Naive B cell (primary cell): ENCODE measurements around the gene AGO1. TPM values are rescaled to one million over a fixed set of nuclear protein-coding genes. Genes with fewer than 3 reads are reported as not detected.
"Not testable (repeated sequence)": the region's sequence is repeated elsewhere in the genome, so short reads cannot be mapped to it uniquely, and the experiment has no call there.

Experiments used
- ATAC-seq, 2 donors: fragments of 150-1000 bp; cut with Tn5 transposase; 2 replicates each; pipeline ENCODE4 v1.10.0; 2021; ENCODE audit warnings: low read depth in 2 of 2, mild to moderate bottlenecking in 2 of 2, moderate library complexity in 2 of 2
- DNase-seq: peaks from one replicate; pipeline ENCODE4 v3.0.0; 2022
- H3K27ac Mint-ChIP-seq, 6 donors: one replicate each; pipeline ENCODE4 v1.8.0; 2020 to 2022; ENCODE audit warnings: mild to moderate bottlenecking in 6 of 6, mixed read lengths in 6 of 6, moderate library complexity in 5 of 6, inconsistent platforms in 2 of 6
- H3K27me3 Mint-ChIP-seq, 3 donors: one replicate each; pipeline ENCODE4 v1.8.0; 2021 to 2022; ENCODE audit warnings: mixed read lengths in 3 of 3, mild to moderate bottlenecking in 1 of 3
- H3K36me3 Mint-ChIP-seq, 2 donors: one replicate each; pipeline ENCODE4 v1.8.0; 2020 to 2022; ENCODE audit warnings: mixed read lengths in 2 of 2, inconsistent platforms in 1 of 2, mild to moderate bottlenecking in 1 of 2
- H3K4me1 Mint-ChIP-seq, 3 donors: one replicate each; pipeline ENCODE4 v1.8.0; 2020 to 2022; ENCODE audit warnings: mixed read lengths in 3 of 3, inconsistent platforms in 1 of 3, mild to moderate bottlenecking in 1 of 3, moderate library complexity in 1 of 3
- H3K4me3 Mint-ChIP-seq, 8 donors: one replicate each; pipeline ENCODE4 v1.8.0; 2020 to 2022; ENCODE audit warnings: mild to moderate bottlenecking in 8 of 8, mixed read lengths in 8 of 8, moderate library complexity in 8 of 8, inconsistent platforms in 2 of 8
- H3K9me3 Mint-ChIP-seq, 7 donors: one replicate each; pipeline ENCODE4 v1.8.0; 2020 to 2022; ENCODE audit warnings: mixed read lengths in 7 of 7, mild to moderate bottlenecking in 5 of 7, inconsistent platforms in 2 of 7, moderate library complexity in 1 of 7
- polyA plus RNA-seq, 6 donors: library from polyadenylated mRNA; unstranded; fragments of 300-500 nt; fragmentation: Illumina TruSeq; gene quantifications; one replicate each; pipeline ENCODE4 v1.2.3, GENCODE V29; 2021; ENCODE audit warnings: low read depth in 6 of 6

Gene AGO1
- polyA plus RNA-seq, 6 donors from 2014 or later = 3.1 to 12.6 (median 11.8) TPM

GRCh38 chr1:35854989-35855700, 27.9 kb upstream of the AGO1 start:
- H3K4me3 Mint-ChIP-seq = no peak overlapping the region
- no peaks in the 10 kb centered on the region for H3K27me3 Mint-ChIP-seq
- no peak for ATAC-seq
- peaks cover 18 to 21% of the 10 kb centered on the region in 2 donors for H3K36me3 Mint-ChIP-seq
- no peaks in the 10 kb centered on the region for H3K9me3 Mint-ChIP-seq
- no peak for DNase-seq
- H3K27ac Mint-ChIP-seq = peak overlapping the region in 2 of 6 donors; percentile 6 to 65
- H3K4me1 Mint-ChIP-seq = no peaks in the 10 kb centered on the region

- Mint-ChIP-seq H3K27ac (peak overlapping the region in 1 of 6 donors; percentile 3), H3K4me1 (no peaks in the 10 kb centered on the region), H3K9me3 (no peaks in the 10 kb centered on the region), H3K27me3 (no peaks in the 10 kb centered on the region), H3K36me3 (peaks cover 9 to 21% of the 10 kb centered on the region in 2 donors), H3K4me3 (no peak overlapping the region)
- DNase-seq = no peak
- no peak for ATAC-seq
Observed at GRCh38 chr1:35856964-35857363, 26.0 kb upstream of the AGO1 start.

- no peak overlapping the region for H3K4me3 Mint-ChIP-seq
- DNase-seq (no peak), ATAC-seq (no peak)
- H3K9me3 Mint-ChIP-seq = no peaks in the 10 kb centered on the region
- no peaks in the 10 kb centered on the region for H3K27me3 Mint-ChIP-seq
- H3K4me1 Mint-ChIP-seq = no peaks in the 10 kb centered on the region
- no peak overlapping the region for H3K27ac Mint-ChIP-seq
- H3K36me3 Mint-ChIP-seq = peaks cover 6 to 21% of the 10 kb centered on the region in 2 donors
Observed at GRCh38 chr1:35857830-35858229, 25.2 kb upstream of the AGO1 start.

- H3K36me3 Mint-ChIP-seq = no peaks in the 10 kb centered on the region
- H3K4me3 Mint-ChIP-seq = peak overlapping the region in 1 of 8 donors; percentile 57
- no peak for DNase-seq
- peak overlapping the region in 2 of 6 donors; percentile 44 to 62 for H3K27ac Mint-ChIP-seq
- peaks cover 0 to 5% (median 0%) of the 10 kb centered on the region in 3 donors for H3K4me1 Mint-ChIP-seq
- H3K9me3 Mint-ChIP-seq = no peaks in the 10 kb centered on the region
- no peak for ATAC-seq
- no peaks in the 10 kb centered on the region for H3K27me3 Mint-ChIP-seq
Observed at GRCh38 chr1:35860696-35861095, 22.3 kb upstream of the AGO1 start.

- H3K4me1 Mint-ChIP-seq = peaks cover 0 to 5% (median 0%) of the 10 kb centered on the region in 3 donors
- H3K9me3 Mint-ChIP-seq = no peaks in the 10 kb centered on the region
- no peaks in the 10 kb centered on the region for H3K36me3 Mint-ChIP-seq
Observed at GRCh38 chr1:35863136-35863535, 19.9 kb upstream of the AGO1 start.

GRCh38 chr1:35863881-35864625, 19.0 kb upstream of the AGO1 start:
- Mint-ChIP-seq H3K27me3 (no peaks in the 10 kb centered on the region), H3K4me3 (no peak overlapping the region), H3K36me3 (no peaks in the 10 kb centered on the region), H3K27ac (peak overlapping the region in 1 of 6 donors; percentile 57), H3K9me3 (no peaks in the 10 kb centered on the region), H3K4me1 (peaks cover 0 to 5% (median 0%) of the 10 kb centered on the region in 3 donors)
- no peak for ATAC-seq
- no peak for DNase-seq

More at GRCh38 chr1:35863136-35863535, 19.9 kb upstream of the AGO1 start:
- no peak overlapping the region for H3K4me3 Mint-ChIP-seq
- H3K27ac Mint-ChIP-seq = peak overlapping the region in 1 of 6 donors; percentile 49
- DNase-seq = no peak
- H3K27me3 Mint-ChIP-seq = no peaks in the 10 kb centered on the region
- no peak for ATAC-seq

- H3K27ac Mint-ChIP-seq = no peak overlapping the region
- H3K4me1 Mint-ChIP-seq = peaks cover 0 to 5% (median 0%) of the 10 kb centered on the region in 3 donors
- no peaks in the 10 kb centered on the region for H3K9me3 Mint-ChIP-seq
- DNase-seq (no peak), ATAC-seq (no peak)
- H3K27me3 Mint-ChIP-seq = no peaks in the 10 kb centered on the region
- no peaks in the 10 kb centered on the region for H3K36me3 Mint-ChIP-seq
- H3K4me3 Mint-ChIP-seq = peak overlapping the region in 1 of 8 donors; percentile 36
Observed at GRCh38 chr1:35864813-35865212, 18.2 kb upstream of the AGO1 start.

- Mint-ChIP-seq H3K4me1 (peaks cover 0 to 5% (median 0%) of the 10 kb centered on the region in 3 donors), H3K27me3 (no peaks in the 10 kb centered on the region), H3K9me3 (no peaks in the 10 kb centered on the region), H3K27ac (peak overlapping the region in 1 of 6 donors; percentile 44), H3K36me3 (no peaks in the 10 kb centered on the region), H3K4me3 (no peak overlapping the region)
- DNase-seq (no peak), ATAC-seq (no peak)
Observed at GRCh38 chr1:35866991-35867390, 16.0 kb upstream of the AGO1 start.

- H3K36me3 Mint-ChIP-seq, ATAC-seq, H3K27ac Mint-ChIP-seq, H3K9me3 Mint-ChIP-seq, H3K4me1 Mint-ChIP-seq, H3K27me3 Mint-ChIP-seq, H3K4me3 Mint-ChIP-seq, DNase-seq: not testable (repeated sequence)
Observed at GRCh38 chr1:35869245-35869950, 13.6 kb upstream of the AGO1 start.

GRCh38 chr1:35870651-35871309, 12.2 kb upstream of the AGO1 start:
- no peak for ATAC-seq
- Mint-ChIP-seq H3K4me1 (no peaks in the 10 kb centered on the region), H3K27ac (no peak overlapping the region), H3K9me3 (no peaks in the 10 kb centered on the region), H3K36me3 (no peaks in the 10 kb centered on the region), H3K27me3 (no peaks in the 10 kb centered on the region), H3K4me3 (no peak overlapping the region)
- no peak for DNase-seq

- Mint-ChIP-seq H3K9me3 (no peaks in the 10 kb centered on the region), H3K27ac (no peak overlapping the region), H3K27me3 (no peaks in the 10 kb centered on the region), H3K36me3 (no peaks in the 10 kb centered on the region), H3K4me1 (no peaks in the 10 kb centered on the region), H3K4me3 (no peak overlapping the region)
- ATAC-seq (no peak), DNase-seq (no peak)
Observed at GRCh38 chr1:35873243-35873750, 9.7 kb upstream of the AGO1 start.

GRCh38 chr1:35874115-35874514, 8.9 kb upstream of the AGO1 start:
- not testable (repeated sequence) for H3K36me3 Mint-ChIP-seq, H3K4me3 Mint-ChIP-seq, DNase-seq, H3K27ac Mint-ChIP-seq, H3K4me1 Mint-ChIP-seq, ATAC-seq, H3K9me3 Mint-ChIP-seq, H3K27me3 Mint-ChIP-seq

- no peak overlapping the region for H3K4me3 Mint-ChIP-seq
- H3K27ac Mint-ChIP-seq = no peak overlapping the region
- H3K4me1 Mint-ChIP-seq = peaks cover 2 to 3% (median 3%) of the 10 kb centered on the region in 3 donors
- ATAC-seq (no peak), DNase-seq (no peak)
- no peaks in the 10 kb centered on the region for H3K36me3 Mint-ChIP-seq
- H3K27me3 Mint-ChIP-seq = peaks cover 0 to 3% (median 3%) of the 10 kb centered on the region in 3 donors
- no peaks in the 10 kb centered on the region for H3K9me3 Mint-ChIP-seq
Observed at GRCh38 chr1:35876988-35877387, 6.0 kb upstream of the AGO1 start.
